Endothelial cell of umbilical vein (primary cell): ENCODE data around the gene SOX18. TPM values are rescaled to one million over a fixed set of nuclear protein-coding genes. Genes with fewer than 3 reads are reported as not detected.

Source experiments
- BruUV-seq: library from RNA; stranded (reverse); fragments of 400-500 nt; replicated peaks from 2 replicates; lab custom pipeline; 2021; lab: Mats Ljungman, UMichigan
- CTCF ChIA-PET: fragments of 300-600, 350-600 bp; sonication (Branson Sonifier 250); formaldehyde crosslinking; loops from one replicate; lab custom pipeline; 2021; ENCODE audit warnings: antibody characterized with exemption, inconsistent platforms; lab: Charles Lee
- POLR2A ChIA-PET: fragments of 300-600, 350-600 bp; sonication (Branson Sonifier 250); formaldehyde crosslinking; loops from one replicate; lab custom pipeline; 2021; ENCODE audit warnings: antibody characterized with exemption, inconsistent platforms; lab: Charles Lee
- DNase-seq: peaks from one replicate; pipeline ENCODE4 v3.0.0-alpha.2; 2011; ENCODE audit warnings: low read depth, low spot score
- FAIRE-seq: peaks from 2 replicates; lab custom pipeline; 2011; peaks lifted over from hg19 to GRCh38; lab: Jason Lieb, UNC
- H2AFZ ChIP-seq: 2 replicates; pipeline ENCODE4 v1.6.0; 2012; ENCODE audit warnings: low read depth, low read length, control low read depth, inconsistent platforms
- H3K27ac ChIP-seq: 2 replicates; pipeline ENCODE4 v1.5.1; 2011; ENCODE audit warnings: low read depth, mild to moderate bottlenecking, control low read depth, low read length, moderate library complexity; ENCODE audit not compliant: insufficient read depth
- H3K27me3 ChIP-seq, 2 experiments: 2 replicates each; pipeline versions ENCODE4 v1.6.0 to v1.6.1; 2011; ENCODE audit warnings: low read length in 2 of 2, mixed read lengths in 1 of 2; ENCODE audit not compliant: control insufficient read depth in 2 of 2, insufficient read depth in 2 of 2
- H3K36me3 ChIP-seq, 2 experiments: 2 replicates in 1 of 2; 3 replicates in 1 of 2; pipeline ENCODE4 v1.5.1; 2011; ENCODE audit warnings: low read length in 2 of 2, mild to moderate bottlenecking in 1 of 2, moderate library complexity in 1 of 2; ENCODE audit not compliant: control insufficient read depth in 2 of 2, insufficient read depth in 2 of 2; ENCODE audit errors: extremely low read depth in 1 of 2
- H3K4me1 ChIP-seq: 3 replicates; pipeline ENCODE4 v1.5.1; 2011; ENCODE audit warnings: mild to moderate bottlenecking, low read length; ENCODE audit not compliant: control insufficient read depth, insufficient read depth; ENCODE audit errors: extremely low read depth
- H3K4me2 ChIP-seq: 2 replicates; pipeline ENCODE4 v1.6.1; 2011; ENCODE audit warnings: low read length, control low read depth, mixed read lengths; ENCODE audit not compliant: insufficient read depth
- H3K4me3 ChIP-seq, 3 experiments: fragments of 200-600 bp in 1 of 3; sonication (generic), shearing (Covaris generic) in 1 of 3; replicated peaks in 1 of 3; 2 replicates each; pipeline ENCODE4 v1.5.1; 2011 to 2016; ENCODE audit warnings: control low read depth in 3 of 3, low read length in 3 of 3, mild to moderate bottlenecking in 2 of 3, inconsistent platforms in 1 of 3, low read depth in 1 of 3, moderate library complexity in 1 of 3; ENCODE audit not compliant: insufficient read depth in 1 of 3
- H3K79me2 ChIP-seq: 2 replicates; pipeline ENCODE4 v1.6.0; 2012; ENCODE audit warnings: low read length, inconsistent platforms; ENCODE audit not compliant: control insufficient read depth, insufficient read depth
- H3K9ac ChIP-seq: replicated peaks from 2 replicates; pipeline ENCODE3; 2011; ENCODE audit warnings: low read length, control low read depth; ENCODE audit not compliant: insufficient read depth; ENCODE audit errors: extremely low read depth
- H3K9me1 ChIP-seq: replicated peaks from 3 replicates; pipeline ENCODE4 v1.6.0; 2011; ENCODE audit warnings: mild to moderate bottlenecking, low read length; ENCODE audit not compliant: control insufficient read depth, insufficient read depth; ENCODE audit errors: extremely low read depth
- H3K9me3 ChIP-seq: replicated peaks from 2 replicates; pipeline ENCODE4 v1.5.1; 2012; ENCODE audit warnings: low read length, inconsistent platforms; ENCODE audit not compliant: control insufficient read depth, insufficient read depth
- H4K20me1 ChIP-seq: replicated peaks from 2 replicates; pipeline ENCODE3; 2011; ENCODE audit warnings: mild to moderate bottlenecking, low read length; ENCODE audit not compliant: control insufficient read depth, insufficient read depth; ENCODE audit errors: extremely low read depth
- CTCF ChIP-seq, 2 donors: IDR thresholded peaks; 1 replicate in 1 of 2; 2 replicates in 1 of 2; pipeline ENCODE4 v1.5.1; 2011; ENCODE audit warnings: low read length in 2 of 2, mild to moderate bottlenecking in 2 of 2, moderate library complexity in 2 of 2, control low read depth in 1 of 2, inconsistent platforms in 1 of 2, low read depth in 1 of 2; ENCODE audit not compliant: insufficient read depth in 1 of 2; ENCODE audit errors: extremely low read depth in 1 of 2
- EZH2 ChIP-seq: IDR thresholded peaks from 2 replicates; pipeline ENCODE4 v1.6.1; 2012; ENCODE audit warnings: borderline replicate concordance, low read depth, mild to moderate bottlenecking, moderate library complexity, low read length, inconsistent platforms; ENCODE audit not compliant: severe bottlenecking
- FOS ChIP-seq: IDR thresholded peaks from 2 replicates; pipeline ENCODE4 v1.6.1; 2011; ENCODE audit warnings: mild to moderate bottlenecking, low read length, moderate library complexity, borderline replicate concordance; ENCODE audit not compliant: insufficient read depth
- GATA2 ChIP-seq: IDR thresholded peaks from 2 replicates; pipeline ENCODE4 v1.7.0; 2011; ENCODE audit warnings: low read depth, mild to moderate bottlenecking, moderate library complexity, mixed read lengths, low read length; ENCODE audit not compliant: insufficient read length, insufficient read depth
- JUN ChIP-seq: IDR thresholded peaks from 2 replicates; pipeline ENCODE4 v1.6.1; 2011; ENCODE audit warnings: borderline replicate concordance, low read depth; ENCODE audit not compliant: insufficient read length, insufficient read depth
- MAX ChIP-seq: IDR thresholded peaks from 2 replicates; pipeline ENCODE4 v1.6.1; 2011; ENCODE audit not compliant: insufficient read depth, insufficient read length
- MYC ChIP-seq: IDR thresholded peaks from one replicate; pipeline ENCODE4 v1.6.1; 2011; ENCODE audit warnings: mild to moderate bottlenecking, low read depth, low read length
- POLR2A ChIP-seq: IDR thresholded peaks from 2 replicates; pipeline ENCODE4 v1.6.1; 2012; ENCODE audit warnings: low read depth, mild to moderate bottlenecking, control low read depth, low read length
- POLR2AphosphoS5 ChIP-seq: IDR thresholded peaks from 2 replicates; pipeline ENCODE4 v1.6.1; 2012; ENCODE audit warnings: low read depth, mild to moderate bottlenecking, control low read depth, low read length, moderate library complexity; ENCODE audit not compliant: insufficient read depth
- dilution Hi-C: fragments of 300-500 bp; cut with MboI; formaldehyde crosslinking; loops from one replicate; pipeline ENCODE4 v1.15.0; 2019; ENCODE audit warnings: low sequenced_read_pairs; ENCODE audit not compliant: extremely low pct_ligation_motif_present
- intact Hi-C: fragments of 100-400 bp; cut with micrococcal nuclease; formaldehyde crosslinking; loops from one replicate; pipeline ENCODE4 v1.10.0; 2022
- polyA plus RNA-seq, 4 experiments: library from polyadenylated mRNA; depleted of rRNA in 3 of 4; stranded (reverse) in 3 of 4; unstranded in 1 of 4; fragments of >200 nt; gene quantifications; 2 replicates each; pipeline versions ENCODE4 v1.2.1 to v1.2.3, GENCODE V29; 2011 to 2012; ENCODE audit warnings: missing spikeins in 1 of 4
- total RNA-seq: library from RNA; stranded (reverse); gene quantifications from 2 replicates; pipeline ENCODE4 v1.2.3, GENCODE V29; 2021

Gene SOX18
- total and polyA plus RNA-seq, 2 donors (not counting 3 experiments of a cell fraction or from before 2014, with no cell fraction given): 20.9 to 175 TPM

- intact Hi-C loops (no loop called here), dilution Hi-C loops (no loop called here)
- no TSS peak for BruUV-seq
- ChIA-PET CTCF (no interaction called here), POLR2A (no interaction called here)
- Histone ChIP-seq H2AFZ (no peak overlapping the region), H3K4me1 (peaks cover 6% of the 10 kb centered on the region), H3K27me3 (peaks cover 23 to 32% of the 10 kb centered on the region in 2 experiments), H3K9ac (no peak overlapping the region), H3K27ac (no peak overlapping the region), H3K36me3 (no peaks in the 10 kb centered on the region), H4K20me1 (no peaks in the 10 kb centered on the region), H3K4me2 (no peak overlapping the region), H3K9me3 (no peaks in the 10 kb centered on the region), H3K79me2 (no peaks in the 10 kb centered on the region), H3K4me3 (no peak overlapping the region), H3K9me1 (no peaks in the 10 kb centered on the region)
- DNase-seq (no peak), FAIRE-seq (no peak)
- TF ChIP-seq EZH2: no peak
- no peak for TF ChIP-seq POLR2A
- no peak for TF ChIP-seq MYC
- TF ChIP-seq FOS: no peak
- TF ChIP-seq GATA2: no peak
- TF ChIP-seq CTCF (IDR thresholded peaks at IDR 0.05; ENCODE audit: extremely low read depth in 1 of 2, insufficient read depth in 1 of 2, low read depth in 1 of 2, low read length in 2 of 2): no peak
- TF ChIP-seq POLR2AphosphoS5: no peak
- TF ChIP-seq MAX: no peak
- no peak for TF ChIP-seq JUN
Measured at GRCh38 chr20:64086801-64087200, 37.4 kb upstream of the SOX18 start.
